GM19467 (cell line): ENCODE data around the gene AK1.

Experiments used
- ATAC-seq: cut with Tn5 transposase; IDR thresholded peaks from one replicate; pipeline ENCODE4 v1.9.1; 2021; ENCODE audit warnings: mild to moderate bottlenecking, moderate library complexity; ENCODE audit not compliant: unreplicated experiment

Gene AK1, protein sequence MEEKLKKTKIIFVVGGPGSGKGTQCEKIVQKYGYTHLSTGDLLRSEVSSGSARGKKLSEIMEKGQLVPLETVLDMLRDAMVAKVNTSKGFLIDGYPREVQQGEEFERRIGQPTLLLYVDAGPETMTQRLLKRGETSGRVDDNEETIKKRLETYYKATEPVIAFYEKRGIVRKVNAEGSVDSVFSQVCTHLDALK

DNA sequence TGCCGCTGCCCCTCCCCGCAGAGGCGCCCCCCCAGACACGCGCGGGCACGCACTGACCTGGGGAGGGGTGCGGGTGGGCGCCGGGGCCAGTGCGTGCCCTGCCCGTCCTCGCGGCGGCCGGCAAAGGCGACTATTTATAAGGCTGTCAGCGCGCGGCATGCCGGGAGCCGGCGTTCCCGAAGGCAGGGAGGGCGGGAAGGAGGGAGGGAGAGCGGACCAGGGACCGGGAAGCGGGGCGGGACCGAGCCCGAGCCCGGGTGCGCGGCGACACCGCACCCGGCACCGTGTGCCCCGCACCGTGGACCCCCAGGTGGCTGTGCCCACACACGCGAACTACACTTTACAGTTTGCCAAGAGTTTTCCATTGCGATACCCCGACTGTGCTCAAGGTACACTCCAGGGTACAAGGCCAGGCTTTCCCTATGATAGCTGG, at the start of gene AK1:
TSS of gene AK1 (minus strand) at position 110 of the 433 bp plus-strand sequence. CDS start 3,058 bp downstream, outside the sequence.
- no peak for ATAC-seq

DNA sequence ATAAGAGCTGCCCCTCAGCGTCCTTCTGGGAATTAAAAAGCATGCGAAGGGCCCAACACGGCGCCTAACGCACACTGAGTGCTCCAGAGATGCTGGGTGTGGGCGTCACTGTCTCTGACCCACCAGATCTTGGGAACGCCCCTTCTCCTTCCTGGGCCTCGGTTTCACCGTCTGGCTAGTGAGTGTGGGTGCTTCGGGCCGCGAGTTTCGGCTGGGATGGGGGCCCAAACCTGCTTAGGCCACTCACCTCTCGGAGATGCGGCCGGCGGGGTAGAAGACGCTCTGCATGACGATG, 49.4 kb upstream of the AK1 start:
- no peak for ATAC-seq

DNA sequence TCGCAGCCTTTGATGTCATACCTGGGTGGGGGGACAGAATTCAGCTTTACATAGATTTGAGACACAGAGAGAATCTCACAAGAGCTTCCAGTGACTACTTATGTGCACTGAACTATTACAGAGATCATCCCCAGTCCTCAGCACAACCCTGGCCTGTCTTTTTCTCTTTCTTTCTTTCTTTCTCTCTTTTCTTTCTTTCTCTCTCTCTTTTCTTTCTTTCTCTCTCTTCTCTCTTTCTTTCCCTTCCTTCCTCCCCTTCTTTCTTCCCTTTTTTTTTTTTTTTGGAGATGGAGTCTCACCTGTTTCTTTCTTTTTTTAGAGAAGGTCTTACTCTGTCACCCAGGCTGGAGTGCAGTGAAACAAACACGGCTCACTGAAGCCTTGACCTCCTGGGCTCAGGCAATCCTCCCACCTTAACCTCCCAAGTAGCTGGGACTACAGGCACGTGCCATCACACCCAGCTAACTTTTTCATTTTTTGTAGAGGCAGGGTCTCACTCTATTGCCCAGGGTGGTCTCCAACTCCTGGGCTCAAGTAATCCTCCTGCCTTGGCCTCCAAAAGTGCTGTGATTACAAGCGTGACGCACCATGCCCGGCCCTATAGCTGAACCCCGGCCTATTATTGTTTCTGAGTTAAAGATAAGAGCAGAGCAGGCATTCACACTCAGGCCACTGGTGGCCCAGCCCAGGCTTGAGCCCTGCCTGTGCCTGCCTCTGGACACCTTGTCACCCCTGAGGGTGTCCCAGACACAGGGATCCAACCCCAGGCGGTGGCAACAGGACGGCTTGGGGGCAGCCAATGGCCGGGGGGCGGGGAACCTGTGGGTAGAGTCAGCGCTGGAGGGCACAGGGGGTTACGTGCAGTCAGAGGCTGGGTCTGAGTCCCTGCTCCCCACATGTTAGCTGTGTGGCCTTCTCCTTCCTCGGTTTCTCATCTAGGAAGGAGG, 48.8 kb upstream of the AK1 start:
- ATAC-seq, result no peak

DNA sequence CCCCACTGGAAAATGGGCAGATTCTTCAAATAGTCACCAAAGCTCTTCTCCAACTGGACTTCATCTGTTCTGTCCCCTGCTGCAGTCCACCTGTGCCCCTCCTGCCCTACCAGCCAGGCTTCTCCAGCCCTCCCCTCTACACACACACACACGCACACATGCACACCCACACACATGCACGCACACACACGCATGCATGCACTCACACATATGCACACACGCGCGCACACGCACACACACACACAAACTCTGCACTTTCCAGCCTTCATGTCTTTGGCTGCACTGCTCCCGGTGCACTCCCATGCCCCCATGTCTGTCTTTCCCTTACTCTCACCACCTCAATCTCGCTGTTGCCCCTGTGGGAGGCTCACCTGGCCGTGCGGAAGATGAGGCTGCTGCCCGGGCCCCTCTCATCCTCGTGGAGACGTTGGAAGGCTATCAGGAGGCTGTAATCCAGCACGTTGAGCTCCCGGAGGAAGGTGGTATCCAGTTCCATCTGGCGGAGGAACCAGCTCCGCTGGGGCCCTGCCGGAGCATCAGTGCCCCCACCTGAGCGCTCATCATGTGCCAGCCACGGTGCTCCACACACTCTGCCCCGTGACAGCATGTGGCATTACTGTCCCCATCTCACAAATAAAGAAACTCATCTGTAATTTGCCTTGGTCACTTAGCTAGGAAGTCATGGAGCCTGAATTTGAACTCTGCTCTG, 47.4 kb upstream of the AK1 start:
- no peak for ATAC-seq

DNA sequence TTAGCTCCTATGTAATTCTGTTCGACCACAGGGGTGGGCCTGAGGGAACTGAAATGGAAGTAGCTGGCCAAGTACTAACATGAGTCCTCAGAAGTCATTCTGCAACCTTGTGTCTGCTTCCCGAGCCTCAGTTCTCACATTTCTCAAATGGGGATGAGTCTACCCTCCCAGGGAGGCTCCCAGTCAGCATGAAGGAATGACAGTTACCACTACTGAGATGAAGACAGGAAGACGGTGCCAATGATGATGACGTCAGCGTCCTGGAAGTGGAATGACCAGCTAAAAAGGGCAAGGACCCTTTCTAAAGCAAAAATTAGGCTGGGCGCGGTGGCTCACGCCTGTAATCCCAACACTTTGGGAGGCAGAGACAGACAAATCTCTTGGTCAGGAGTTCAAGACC, 46.3 kb upstream of the AK1 start:
- no peak for ATAC-seq

DNA sequence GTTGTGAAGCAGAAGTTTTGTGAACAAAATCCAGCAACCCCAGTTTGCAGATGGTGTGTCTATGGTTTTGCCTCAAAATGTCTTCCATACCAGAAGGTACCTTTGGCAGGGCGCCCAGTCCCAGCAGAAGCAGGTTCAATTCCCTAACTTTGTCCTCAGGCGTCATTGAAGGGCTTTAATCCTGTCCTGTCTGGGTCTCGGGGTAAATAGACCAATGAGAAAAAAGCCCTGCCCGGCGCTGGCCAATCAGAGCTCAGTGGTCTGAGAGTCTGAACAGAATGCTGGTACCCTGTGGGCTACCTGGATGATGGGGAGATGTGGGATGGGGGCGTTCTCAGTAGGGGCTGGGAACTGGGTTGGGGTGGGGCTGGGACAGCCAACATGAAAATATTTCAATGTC, 45.6 kb upstream of the AK1 start:
- no peak for ATAC-seq

DNA sequence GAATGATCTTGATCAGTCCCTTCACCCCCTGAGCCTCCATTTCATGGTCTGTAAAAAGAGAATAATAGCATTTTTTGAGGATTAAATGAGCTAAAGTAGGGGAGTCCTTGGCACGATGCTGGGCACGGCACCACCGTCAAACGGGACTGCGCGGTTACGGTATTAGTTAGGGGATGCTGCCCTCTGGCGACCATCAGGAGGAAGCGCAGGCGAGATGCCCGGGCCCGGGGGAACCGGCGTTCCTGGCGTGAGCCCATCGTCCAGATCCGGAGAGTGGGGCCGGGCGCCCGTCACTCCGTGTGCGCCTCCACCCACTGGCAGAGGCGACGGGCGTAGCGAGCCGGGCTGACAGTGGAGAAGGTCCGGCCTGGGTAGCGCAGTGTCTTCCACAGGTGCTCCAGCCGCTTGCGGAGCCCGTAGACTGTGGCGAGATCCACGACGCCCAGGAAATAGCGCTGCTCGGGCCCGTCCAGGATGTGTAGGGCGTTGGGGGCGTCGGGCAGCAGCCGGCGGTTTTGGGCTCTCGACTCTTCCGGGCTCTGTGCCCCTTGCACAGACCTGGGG, 44.2 kb upstream of the AK1 start:
- ATAC-seq, result no peak

DNA sequence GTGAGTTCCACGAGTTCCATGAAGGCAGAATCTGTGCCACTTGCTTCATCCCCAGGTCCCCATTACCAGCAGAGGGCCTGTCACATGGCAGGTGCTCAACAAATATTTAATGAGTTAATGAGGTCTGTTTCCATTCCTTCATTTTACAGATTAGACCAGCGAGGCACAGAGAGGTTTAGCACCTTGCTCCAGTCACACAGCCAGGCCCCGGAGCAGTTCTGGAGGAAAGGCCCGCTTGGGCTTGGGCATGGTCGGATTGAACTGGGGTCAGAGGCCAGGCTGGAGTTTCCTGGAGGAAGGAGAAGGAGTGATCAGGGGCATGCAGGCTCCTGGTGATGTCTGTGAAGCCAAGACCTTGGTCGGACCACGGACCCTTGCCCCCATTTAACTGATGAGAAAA, 43.3 kb upstream of the AK1 start:
- no peak for ATAC-seq

DNA sequence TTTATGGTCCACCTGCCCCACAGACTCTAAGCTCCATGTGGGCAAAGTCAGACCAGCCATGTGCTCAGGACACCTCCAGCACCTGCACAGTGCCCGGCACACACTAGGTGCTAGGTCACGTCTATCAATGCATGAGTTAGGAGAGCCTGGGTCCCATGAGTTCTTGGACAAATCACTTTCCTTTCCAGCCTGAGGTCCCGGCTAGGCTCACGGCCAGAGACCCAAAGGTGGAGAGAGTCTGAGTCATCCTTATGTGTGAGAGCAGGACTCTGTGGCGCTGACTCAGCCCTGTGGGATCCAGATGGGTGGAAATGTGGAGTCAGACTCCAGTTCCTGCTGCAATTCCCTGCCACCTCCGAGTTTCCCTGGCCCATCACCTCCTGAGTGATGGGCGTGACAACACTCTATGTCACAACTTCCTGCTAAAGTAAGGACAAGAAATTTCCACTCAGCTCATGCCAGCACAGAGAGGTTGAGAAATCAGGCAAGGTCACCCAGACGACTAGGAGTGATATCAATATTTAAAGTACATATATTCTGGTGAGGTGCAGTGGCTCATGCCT, 41.9 kb upstream of the AK1 start:
- ATAC-seq, result no peak

DNA sequence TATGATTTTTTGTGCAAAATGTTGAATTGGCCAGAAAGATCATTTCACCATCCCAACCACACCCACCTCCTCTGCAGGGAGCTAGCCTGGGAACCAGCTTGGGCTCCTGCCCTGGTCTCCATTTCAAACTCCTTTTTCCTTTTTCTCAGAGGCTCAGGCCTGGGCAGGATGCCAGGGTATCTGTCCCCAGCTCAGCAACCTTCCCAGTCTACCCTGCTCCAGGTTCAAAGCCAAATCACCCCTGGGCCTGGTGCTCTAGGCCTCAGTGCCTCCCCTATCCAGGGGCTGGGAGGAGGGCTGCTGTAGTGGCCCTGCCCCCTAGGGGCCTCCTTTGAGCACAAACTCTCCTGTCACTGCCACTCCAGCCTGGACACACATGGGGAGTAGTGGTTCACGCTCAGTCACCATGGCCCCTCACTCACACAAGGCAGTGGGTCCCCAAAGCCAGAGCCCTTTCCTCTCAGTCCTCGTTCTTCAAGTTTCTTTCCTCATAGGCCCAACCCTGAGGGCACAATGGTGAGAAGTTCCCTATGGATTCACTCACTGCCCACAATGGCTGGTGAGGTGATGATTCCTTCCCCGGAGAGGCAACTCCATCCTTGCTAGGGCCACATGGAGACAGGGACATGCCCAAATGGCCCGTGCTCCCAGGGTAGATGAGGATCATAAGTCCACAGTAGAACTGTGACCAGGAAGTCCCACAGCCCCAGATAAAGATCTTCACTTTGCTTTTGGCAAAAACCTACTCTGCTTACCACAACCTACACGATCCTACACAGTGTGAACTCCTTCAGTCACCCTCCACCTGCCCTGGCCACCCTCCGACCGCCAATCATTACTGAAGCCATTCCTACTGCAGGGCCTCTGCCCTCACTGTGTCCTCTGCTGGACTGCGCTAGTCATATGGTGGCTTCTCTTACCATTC, 41.0 kb upstream of the AK1 start:
- ATAC-seq, result no peak

DNA sequence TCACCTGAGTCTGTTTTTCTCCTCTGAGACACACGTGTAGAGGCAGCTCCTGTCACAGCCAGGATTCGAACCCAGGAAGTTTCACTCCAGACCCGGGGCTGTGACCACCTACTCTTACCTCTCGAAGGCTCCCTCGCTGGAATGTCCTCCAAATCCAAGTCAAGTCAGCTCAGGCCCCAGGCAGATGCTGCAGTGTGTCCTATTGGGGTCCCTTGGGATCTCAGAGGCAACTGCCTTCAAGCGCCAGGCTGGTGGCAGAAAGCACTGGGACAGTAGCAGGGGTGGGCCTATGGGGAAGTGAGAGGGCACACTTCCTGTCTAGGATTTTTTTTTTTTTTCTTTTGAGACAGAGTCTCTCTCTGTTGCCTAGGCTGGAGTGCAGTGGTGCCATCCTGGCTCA, 40.1 kb upstream of the AK1 start:
- no peak for ATAC-seq

DNA sequence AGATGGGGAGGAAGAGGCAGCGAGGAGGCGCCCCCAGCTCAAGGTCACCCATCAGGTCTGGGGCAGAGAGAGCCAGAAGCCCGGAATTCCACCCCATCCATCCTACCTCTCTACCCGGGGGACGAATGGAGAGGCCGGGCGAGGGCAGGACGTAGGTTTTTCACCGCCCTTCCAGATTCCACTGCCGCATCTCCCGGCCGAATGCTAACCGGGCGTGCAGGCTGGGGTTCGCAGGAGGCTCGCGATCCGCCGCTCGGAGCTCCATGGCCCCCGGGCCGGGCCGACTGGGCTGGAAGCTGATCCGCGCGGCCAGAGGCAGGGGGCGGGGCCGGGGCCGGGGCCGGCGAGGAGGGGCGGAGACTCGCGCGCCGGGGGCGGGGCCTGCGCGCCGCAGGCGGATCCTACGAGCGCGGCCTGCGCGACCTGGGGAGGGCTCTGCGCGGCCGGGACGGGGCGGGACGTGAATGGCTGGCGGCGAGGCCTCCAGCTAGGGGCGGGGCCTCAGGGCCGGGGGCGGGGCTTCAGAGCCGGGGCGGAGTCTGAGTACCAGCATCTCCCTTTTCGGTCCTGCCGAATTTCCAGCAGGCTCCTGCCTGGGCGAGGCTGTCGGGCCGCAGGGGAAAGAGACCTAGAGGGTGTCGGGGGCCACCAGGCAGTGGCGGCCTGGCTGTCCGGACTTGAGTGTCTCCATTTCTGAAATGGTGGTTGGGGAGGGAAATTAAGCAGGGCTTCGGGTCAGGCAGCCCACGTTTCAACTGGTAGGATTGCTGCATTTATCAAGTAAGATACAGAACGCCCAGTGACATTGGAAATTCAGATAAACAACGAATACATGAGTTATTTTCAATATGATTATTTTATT, 39.5 kb upstream of the AK1 start, which contains the start of gene ST6GALNAC4:
TSS of gene ST6GALNAC4 (minus strand) at position 322 of the 862 bp plus-strand sequence. CDS start 622 bp downstream, outside the sequence.
- peak; percentile 58 for ATAC-seq

DNA sequence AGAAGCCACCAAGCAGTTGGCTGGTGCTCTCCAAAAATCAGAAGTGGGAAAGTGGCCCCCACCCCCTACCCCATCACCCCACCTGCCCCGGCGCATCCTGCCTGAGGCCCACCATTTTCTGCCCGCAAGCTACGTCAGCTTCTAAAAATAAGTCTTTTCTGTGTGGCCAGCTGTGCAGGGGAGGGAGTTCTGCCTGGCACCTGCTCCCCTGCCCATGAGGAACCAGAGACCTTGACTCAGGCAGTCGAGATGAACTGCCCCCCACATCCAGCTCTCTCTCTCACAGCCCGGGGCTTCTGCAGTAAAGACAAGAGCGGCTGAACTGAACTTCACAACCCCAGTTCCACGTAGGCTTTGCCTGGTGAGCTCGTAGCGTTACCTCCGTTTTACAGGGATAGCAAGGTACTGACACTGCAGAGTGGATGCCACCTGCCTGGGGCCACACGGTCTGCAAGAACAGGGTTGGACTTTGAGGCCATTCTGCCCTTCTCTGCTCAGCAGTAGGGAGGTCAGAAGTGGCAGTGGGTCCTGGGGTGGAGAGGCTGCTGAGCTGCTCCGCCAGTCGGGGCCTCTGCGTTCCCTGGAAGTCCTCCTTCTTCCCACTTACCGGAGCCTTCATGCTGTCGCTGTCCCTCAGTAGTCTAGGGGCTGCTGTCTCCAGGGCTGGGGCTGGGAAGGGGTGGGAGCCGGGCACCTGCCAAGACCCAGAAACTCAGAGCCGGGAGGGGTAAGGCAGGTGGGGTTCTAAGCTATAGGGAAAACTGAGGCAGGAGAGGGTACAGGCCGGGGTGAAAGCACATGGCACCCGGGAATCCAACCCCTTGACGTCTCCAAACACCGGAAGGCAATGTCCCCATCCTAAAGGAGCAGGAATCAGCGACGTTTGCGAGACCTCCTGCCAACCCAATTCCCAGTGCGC, 38.6 kb upstream of the AK1 start:
- no peak for ATAC-seq

DNA sequence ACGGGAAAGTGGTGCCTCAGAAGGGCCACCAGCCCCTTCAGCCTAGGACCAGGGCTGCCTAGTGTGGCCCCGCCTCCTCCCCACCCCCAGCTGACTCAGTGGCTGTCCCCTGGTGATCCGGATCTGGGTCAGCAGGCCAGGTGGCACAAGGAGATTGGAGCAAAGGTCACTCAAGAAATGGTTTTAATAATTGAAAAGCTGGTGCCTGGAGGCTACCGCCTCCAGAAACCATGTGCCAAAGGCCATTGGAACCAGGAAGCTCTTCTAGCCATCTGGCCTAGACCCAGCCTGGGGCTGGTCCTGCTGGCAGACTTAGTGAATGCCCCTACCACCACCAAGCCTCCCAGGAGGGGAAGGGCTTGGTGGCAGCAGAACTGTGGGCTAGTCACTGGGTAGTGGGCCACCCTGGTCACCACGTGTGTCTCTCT, 37.9 kb upstream of the AK1 start:
- ATAC-seq, result no peak

DNA sequence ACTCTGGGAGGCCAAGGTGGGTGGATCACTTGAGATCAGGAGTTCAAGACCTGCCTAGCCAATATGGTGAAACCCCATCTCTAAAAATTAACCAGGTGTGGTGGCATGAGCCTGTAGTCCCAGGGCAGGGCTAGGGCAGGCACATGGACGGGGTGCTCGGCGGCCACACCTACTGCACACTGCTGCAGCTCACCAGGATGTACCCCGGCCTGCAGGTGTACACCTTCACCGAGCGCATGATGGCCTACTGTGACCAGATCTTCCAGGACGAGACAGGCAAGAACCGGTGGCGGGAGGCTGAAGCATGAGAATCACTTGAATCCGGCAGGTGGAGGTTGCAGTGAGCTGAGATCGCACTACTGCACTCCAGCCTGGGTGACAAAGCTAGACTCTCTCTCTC, 36.2 kb upstream of the AK1 start:
- ATAC-seq, result no peak

DNA sequence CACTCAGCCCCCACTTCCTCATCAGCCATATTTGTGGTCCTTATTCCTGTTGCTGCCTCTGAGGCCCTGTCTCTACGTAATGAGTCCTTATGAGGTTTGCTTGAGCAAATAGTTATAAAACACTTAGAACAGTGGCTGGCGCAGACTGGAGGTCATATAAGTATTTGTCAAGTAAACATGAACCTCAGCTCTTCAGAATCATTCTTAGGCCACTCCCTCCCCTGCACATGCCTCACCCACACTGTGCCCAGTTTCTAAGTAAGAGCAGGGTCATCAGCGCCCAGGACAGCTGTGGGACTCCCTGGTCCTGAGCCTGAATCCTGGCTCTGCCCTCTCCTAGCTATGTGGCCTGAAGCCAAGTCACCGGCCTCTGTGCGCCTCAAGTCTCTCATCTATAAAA, 35.4 kb upstream of the AK1 start:
- ATAC-seq, result no peak

DNA sequence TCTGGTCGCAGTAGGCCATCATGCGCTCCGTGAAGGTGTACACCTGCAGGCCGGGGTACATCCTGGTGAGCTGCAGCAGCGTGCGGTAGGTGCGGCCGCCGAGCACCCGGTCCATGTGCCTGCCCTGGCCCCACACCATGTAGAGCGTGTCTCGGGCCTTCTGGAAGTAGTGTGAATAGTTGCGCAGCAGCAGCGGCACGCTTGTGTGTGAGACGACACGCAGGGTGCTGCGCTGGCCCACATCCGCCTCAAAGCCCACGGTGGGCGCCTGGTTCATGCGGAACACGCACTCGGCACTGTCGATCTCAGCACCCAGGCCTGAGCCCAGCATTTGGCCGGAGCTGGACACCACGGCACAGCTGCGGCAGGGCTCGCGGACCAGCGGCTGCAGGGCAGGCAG, 34.8 kb upstream of the AK1 start:
- ATAC-seq, result no peak

DNA sequence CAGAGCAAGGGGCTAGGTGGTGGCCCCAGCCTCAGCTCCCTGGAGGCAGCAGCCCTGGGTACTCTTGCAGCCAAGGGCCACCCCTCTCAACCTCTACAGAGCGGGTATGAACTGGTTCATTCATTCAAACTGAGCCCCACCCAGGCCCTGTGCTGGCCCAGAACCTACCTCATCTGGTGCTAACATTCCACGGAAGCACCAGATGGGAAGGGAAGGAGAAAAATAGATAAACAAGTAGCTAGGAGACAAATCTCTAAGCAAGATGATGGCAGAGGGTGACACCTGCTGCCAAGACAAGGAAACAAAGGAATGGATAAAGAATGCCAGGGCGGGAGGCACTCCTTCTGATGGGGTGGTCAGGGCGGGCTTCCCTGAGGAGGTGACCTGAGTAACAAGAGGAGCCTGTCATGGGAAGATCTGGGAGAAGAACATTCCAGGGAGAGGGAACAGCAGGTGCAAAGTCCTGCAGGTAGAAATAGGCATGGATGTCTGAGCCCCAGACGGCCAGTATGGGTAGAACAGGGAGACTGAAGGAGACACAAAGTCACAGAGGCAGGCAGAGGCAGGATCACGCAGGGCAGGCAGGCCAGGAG, 33.2 kb upstream of the AK1 start:
- no peak for ATAC-seq
